Upper lobe of left lung (tissue), 4 donors: Measurements from ENCODE around the gene GPR108.

Source experiments
- EP300 ChIP-seq, 4 donors: sonication (generic); formaldehyde crosslinking; IDR thresholded peaks; one replicate each; pipeline ENCODE4 v1.5.1; 2017; ENCODE audit warnings: antibody characterized with exemption in 4 of 4, control low read depth in 2 of 4
- POLR2AphosphoS5 ChIP-seq, 2 donors: sonication (generic); formaldehyde crosslinking; IDR thresholded peaks; one replicate each; pipeline ENCODE4 v1.5.1; 2017; ENCODE audit warnings: antibody characterized with exemption in 2 of 2
- TF ChIP-seq, protein P1 (sequence below), 6 experiments: fragments of 450-650 bp in 4 of 6; fragments of 200-600 bp in 2 of 6; sonication (generic) in 2 of 6; IDR thresholded peaks; one replicate each; pipeline ENCODE4 v1.5.1; 2016 to 2019; ENCODE audit warnings: antibody characterized with exemption in 6 of 6

GRCh38 chr19:6753178-6754031 lies 16.0 kb upstream of the GPR108 start:
- TF ChIP-seq, protein P1, sequence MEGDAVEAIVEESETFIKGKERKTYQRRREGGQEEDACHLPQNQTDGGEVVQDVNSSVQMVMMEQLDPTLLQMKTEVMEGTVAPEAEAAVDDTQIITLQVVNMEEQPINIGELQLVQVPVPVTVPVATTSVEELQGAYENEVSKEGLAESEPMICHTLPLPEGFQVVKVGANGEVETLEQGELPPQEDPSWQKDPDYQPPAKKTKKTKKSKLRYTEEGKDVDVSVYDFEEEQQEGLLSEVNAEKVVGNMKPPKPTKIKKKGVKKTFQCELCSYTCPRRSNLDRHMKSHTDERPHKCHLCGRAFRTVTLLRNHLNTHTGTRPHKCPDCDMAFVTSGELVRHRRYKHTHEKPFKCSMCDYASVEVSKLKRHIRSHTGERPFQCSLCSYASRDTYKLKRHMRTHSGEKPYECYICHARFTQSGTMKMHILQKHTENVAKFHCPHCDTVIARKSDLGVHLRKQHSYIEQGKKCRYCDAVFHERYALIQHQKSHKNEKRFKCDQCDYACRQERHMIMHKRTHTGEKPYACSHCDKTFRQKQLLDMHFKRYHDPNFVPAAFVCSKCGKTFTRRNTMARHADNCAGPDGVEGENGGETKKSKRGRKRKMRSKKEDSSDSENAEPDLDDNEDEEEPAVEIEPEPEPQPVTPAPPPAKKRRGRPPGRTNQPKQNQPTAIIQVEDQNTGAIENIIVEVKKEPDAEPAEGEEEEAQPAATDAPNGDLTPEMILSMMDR (IDR thresholded peaks at IDR 0.05): peak; percentile 37 to 75 (median 57)
- no peak for TF ChIP-seq EP300 (IDR thresholded peaks at IDR 0.05)
- TF ChIP-seq POLR2AphosphoS5 (IDR thresholded peaks at IDR 0.05): peak in 1 of 2 donors; percentile 38
